ENCODE data around the gene ARMC3. TPM values are rescaled to one million over a fixed set of nuclear protein-coding genes. Genes with fewer than 3 reads are reported as not detected.

The ARMC3 gene
- polyA plus RNA-seq, 1 donor from 2014 or later: 0.22 TPM

- Histone ChIP-seq H3F3A (ENCODE audit: insufficient read depth, low read length, poor library complexity, severe bottlenecking) (no peaks in the 10 kb centered on the region), H4K20me1 (ENCODE audit: insufficient read depth) (no peaks in the 10 kb centered on the region), H3K4me3 (ENCODE audit: low read length) (no peak overlapping the region), H3K4me2 (ENCODE audit: low read length) (no peak overlapping the region), H3K9me3 (ENCODE audit: low read length) (no peaks in the 10 kb centered on the region), H3K27me3 (ENCODE audit: insufficient read depth, low read depth, low read length) (no peaks in the 10 kb centered on the region), H3K9me2 (ENCODE audit: insufficient read depth, low read length) (no peaks in the 10 kb centered on the region), H2AFZ (ENCODE audit: low read depth, low read length) (no peak overlapping the region), H3K9ac (ENCODE audit: low read length) (no peak overlapping the region), H3K79me2 (replicated peaks; ENCODE audit: insufficient read depth, low read length) (no peaks in the 10 kb centered on the region), H3K36me3 (ENCODE audit: insufficient read depth, low read length) (no peaks in the 10 kb centered on the region), H3K27ac (ENCODE audit: low read length) (no peak overlapping the region)
- TF ChIP-seq EP300 (conservative IDR thresholded peaks at IDR 0.05; ENCODE audit: poor library complexity, severe bottlenecking) (no peak), TAF1 (IDR thresholded peaks at IDR 0.05; ENCODE audit: low read depth) (no peak), POLR2AphosphoS5 (IDR thresholded peaks at IDR 0.05) (no peak), CTCF (IDR thresholded peaks at IDR 0.05; ENCODE audit: poor library complexity, severe bottlenecking) (no peak), SMC3 (conservative IDR thresholded peaks at IDR 0.05; ENCODE audit: poor library complexity) (no peak), REST (IDR thresholded peaks at IDR 0.05; ENCODE audit: borderline replicate concordance) (no peak), EZH2 (IDR thresholded peaks at IDR 0.05; ENCODE audit: borderline replicate concordance, insufficient read depth, low read length, poor library complexity, severe bottlenecking) (no peak), MXI1 (conservative IDR thresholded peaks at IDR 0.05; ENCODE audit: poor library complexity, severe bottlenecking) (no peak), RAD21 (conservative IDR thresholded peaks at IDR 0.05) (no peak)
These were observed 30.5 kb downstream of the ARMC3 start for GRCh38 chr10:22958338-22958737.

DNA sequence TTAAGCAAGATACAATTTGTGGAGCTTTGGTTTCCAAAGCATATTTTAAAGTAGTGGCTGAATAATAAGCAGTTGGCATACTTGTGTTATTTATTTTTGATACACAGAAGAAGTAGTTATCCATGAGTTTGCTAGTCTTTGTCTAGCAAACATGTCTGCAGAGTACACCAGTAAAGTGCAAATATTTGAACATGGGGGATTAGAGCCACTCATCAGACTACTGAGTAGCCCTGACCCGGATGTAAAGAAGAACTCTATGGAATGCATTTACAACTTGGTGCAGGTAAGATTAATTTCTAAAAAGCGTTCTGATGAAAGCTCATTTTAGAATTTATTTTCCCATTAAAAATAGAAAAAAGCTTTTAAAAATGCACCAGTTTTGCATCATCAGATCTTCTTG lies 31.4 kb downstream of the ARMC3 start:
- Histone ChIP-seq H3K79me2 (replicated peaks; ENCODE audit: insufficient read depth, low read length) (no peaks in the 10 kb centered on the region), H3K9me3 (ENCODE audit: low read length) (no peaks in the 10 kb centered on the region), H3K9ac (ENCODE audit: low read length) (no peak overlapping the region), H3K36me3 (ENCODE audit: insufficient read depth, low read length) (no peaks in the 10 kb centered on the region), H4K20me1 (ENCODE audit: insufficient read depth) (no peaks in the 10 kb centered on the region), H3K4me2 (ENCODE audit: low read length) (no peak overlapping the region), H3F3A (ENCODE audit: insufficient read depth, low read length, poor library complexity, severe bottlenecking) (no peaks in the 10 kb centered on the region), H3K4me3 (ENCODE audit: low read length) (no peak overlapping the region), H3K27ac (ENCODE audit: low read length) (no peak overlapping the region), H3K27me3 (ENCODE audit: insufficient read depth, low read depth, low read length) (no peaks in the 10 kb centered on the region), H3K9me2 (ENCODE audit: insufficient read depth, low read length) (no peaks in the 10 kb centered on the region), H2AFZ (ENCODE audit: low read depth, low read length) (no peak overlapping the region)
- TF ChIP-seq TAF1 (IDR thresholded peaks at IDR 0.05; ENCODE audit: low read depth) (no peak), EP300 (conservative IDR thresholded peaks at IDR 0.05; ENCODE audit: poor library complexity, severe bottlenecking) (no peak), CTCF (IDR thresholded peaks at IDR 0.05; ENCODE audit: poor library complexity, severe bottlenecking) (no peak), REST (IDR thresholded peaks at IDR 0.05; ENCODE audit: borderline replicate concordance) (no peak), MXI1 (conservative IDR thresholded peaks at IDR 0.05; ENCODE audit: poor library complexity, severe bottlenecking) (no peak), POLR2AphosphoS5 (IDR thresholded peaks at IDR 0.05) (no peak), RAD21 (conservative IDR thresholded peaks at IDR 0.05) (no peak), EZH2 (IDR thresholded peaks at IDR 0.05; ENCODE audit: borderline replicate concordance, insufficient read depth, low read length, poor library complexity, severe bottlenecking) (no peak), SMC3 (conservative IDR thresholded peaks at IDR 0.05; ENCODE audit: poor library complexity) (no peak)
